RPMI7951 (cell line): ENCODE data around the gene MGLL. TPM values are rescaled to one million over a fixed set of nuclear protein-coding genes. Genes with fewer than 3 reads are reported as not detected.
"Not testable (repeated sequence)": the region's sequence is repeated elsewhere in the genome, so short reads cannot be mapped to it uniquely, and the experiment has no call there.

Experiments
- DNase-seq: peaks from one replicate; pipeline ENCODE4 v3.0.0-alpha.2; 2012; ENCODE audit warnings: low read depth
- total RNA-seq: library from RNA; depleted of rRNA; stranded (reverse); fragments of >200 nt; shearing (Covaris generic); gene quantifications from 2 replicates; pipeline ENCODE4 v1.2.3, GENCODE V29; 2014; rRNA removed

MGLL gene
- total RNA-seq, 1 experiment from 2014 or later: 48.4 TPM

- no peak for DNase-seq
Observed at GRCh38 chr3:127658234-127658633, 164.1 kb downstream of the MGLL start.

DNA sequence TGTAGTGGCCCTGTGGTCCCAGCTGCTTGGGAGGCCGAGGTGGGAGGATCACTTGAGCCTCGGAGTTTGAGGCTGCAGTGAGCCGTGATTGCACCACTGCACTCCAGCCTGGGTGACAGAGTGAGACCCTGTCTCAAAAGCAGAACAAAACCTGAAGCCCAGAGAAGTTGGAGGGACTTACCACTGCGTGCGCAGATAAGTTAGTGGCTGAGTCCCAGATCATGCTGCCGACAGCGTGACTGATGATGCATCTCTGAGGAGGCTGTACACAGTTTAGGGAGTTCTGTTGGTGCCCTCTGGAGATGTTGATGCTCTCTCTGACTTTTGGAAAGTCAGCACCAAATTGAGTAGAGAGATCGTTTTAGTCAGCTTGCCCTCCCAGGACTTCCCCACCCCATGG lies 165.4 kb downstream of the MGLL start:
- no peak for DNase-seq

GRCh38 chr3:127655641-127656040 lies 166.7 kb downstream of the MGLL start:
- peak; percentile 84 for DNase-seq

DNA sequence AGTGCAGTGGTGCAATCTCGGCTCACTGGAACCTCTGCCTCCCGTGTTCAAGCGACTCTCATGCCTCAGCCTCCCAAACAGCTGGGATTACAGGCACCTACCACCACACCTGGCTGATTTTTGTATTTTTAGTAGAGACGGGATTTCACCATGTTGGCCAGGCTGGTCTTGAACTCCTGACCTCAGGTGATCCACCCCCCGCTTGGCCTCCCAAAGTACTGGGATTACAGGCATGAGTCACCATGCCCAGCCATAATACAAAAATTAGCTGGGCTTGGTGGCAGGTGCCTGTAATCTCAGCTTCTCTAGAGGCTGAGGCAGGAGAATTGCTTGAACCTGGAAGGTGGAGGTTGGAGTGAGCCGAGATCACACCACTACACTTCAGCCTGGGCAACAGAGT lies 167.3 kb downstream of the MGLL start:
- DNase-seq: not testable (repeated sequence)

GRCh38 chr3:127654374-127654773 lies 167.9 kb downstream of the MGLL start:
- no peak for DNase-seq

- peak; percentile 56 for DNase-seq
Observed at GRCh38 chr3:127652246-127652995, 169.9 kb downstream of the MGLL start.

- DNase-seq: no peak
Observed at GRCh38 chr3:127651516-127652172, 170.7 kb downstream of the MGLL start.

DNA sequence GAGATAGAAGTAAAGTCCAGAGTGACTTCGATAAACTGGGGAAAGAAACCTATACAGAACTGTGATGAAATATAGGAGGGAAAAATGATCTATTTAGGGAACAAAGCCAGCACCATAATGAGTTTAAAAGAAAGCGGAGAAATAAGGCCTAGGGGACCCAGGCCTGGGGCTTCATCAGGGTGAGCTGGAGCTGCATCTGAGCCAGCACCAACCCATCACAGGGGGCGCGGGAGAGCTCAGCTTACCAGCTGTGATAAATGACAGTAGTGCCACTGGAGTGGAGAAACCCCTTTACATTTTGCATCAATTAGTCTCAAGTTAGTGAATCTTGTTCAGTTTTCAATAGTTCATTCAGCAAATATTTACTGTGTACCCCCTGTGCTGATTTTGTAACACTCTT lies 172.1 kb downstream of the MGLL start:
- no peak for DNase-seq

- no peak for DNase-seq
Observed at GRCh38 chr3:127647845-127648204, 174.5 kb downstream of the MGLL start.

GRCh38 chr3:127647166-127647844 lies 175.0 kb downstream of the MGLL start:
- no peak for DNase-seq

DNA sequence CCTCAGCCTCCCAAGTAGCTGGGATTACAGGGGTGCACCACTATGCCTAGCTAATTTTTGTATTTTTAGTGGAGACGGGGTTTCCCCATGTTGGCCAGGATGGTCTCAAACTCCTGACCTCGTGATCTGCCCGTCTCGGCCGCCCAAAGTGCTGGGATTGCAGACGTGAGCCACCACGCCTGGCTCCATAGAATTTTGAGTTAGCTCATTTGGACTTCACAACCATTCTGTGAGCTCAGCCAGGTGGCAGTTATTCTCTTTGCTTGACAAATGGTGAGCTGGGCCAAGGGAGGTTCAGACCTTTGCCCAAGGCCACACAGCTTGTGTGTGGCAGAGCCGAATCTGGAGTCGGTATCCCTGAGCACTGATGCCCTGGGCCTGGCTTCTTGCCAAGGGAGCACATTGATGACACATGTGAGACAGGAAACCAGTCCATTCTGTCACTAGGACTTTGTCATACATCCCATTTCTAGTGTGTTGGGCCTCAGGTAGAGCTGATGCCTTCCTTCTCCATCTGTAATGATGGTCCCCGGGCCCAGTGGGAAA lies 175.7 kb downstream of the MGLL start:
- DNase-seq: peak; percentile 40

DNA sequence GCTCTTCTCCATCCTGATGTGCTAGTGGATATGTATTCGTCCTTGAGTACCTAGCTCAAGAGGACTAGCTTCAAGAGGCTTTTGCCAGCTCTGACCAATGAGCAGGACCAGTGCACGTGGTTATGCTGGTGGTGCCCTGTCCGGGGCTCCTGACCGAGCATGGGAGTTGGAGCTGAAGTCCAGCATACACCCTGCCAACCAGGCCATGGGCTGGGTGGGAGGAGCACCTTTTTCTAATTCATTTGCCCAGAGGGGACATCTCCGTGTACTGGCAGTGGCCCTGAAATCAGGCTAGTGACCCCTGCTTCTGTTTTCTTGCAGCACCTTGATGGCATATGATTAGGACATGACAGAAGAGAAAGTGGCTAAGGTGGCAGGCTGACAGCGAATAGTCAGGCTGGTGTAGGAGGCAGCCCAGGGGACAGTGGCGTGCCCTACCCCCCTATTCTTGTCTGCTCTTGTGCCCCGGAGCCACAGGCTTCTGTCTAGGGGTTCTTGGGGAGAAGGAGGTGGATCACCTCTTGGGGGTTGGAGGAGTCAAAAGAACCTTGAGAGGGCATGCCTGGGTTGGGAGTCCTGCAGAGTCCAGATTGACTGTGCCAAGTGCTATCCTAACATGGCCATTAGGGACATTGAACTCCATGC lies 176.8 kb downstream of the MGLL start:
- no peak for DNase-seq

DNA sequence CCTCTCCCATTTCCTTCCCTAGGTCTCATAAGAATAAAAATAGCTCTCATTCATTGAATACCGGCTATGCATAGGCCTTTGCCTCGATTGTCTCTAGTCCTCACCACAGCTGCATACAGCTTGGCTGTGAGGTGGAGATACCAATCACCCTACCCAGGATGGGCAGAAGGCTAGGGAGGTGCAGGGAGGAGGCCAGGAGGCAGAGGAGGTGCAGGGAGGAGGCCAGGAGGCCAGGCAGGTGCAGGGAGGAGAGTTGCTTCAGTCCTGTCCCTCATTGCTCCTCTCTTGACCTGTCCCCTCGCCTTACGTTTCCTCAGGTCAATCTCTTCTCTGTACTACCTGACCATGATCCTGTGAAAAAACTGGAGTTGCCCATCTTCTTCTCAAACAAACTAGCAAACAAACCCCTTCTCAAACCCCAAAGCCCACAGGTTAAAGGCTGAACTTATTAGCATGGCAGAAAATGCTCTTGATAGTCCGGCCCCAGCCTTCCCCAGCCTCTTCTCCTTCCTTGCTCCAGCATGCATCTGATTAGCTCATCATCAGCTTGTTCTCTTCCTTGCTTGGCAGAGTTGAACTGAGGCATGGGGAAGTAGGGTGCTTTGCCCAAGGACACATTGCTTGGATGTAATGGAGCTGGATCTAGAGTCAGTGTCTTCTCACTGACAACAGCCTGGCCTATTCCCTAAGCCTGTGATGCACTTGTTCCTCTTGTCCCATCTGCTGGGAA lies 177.5 kb downstream of the MGLL start:
- DNase-seq: no peak

- no peak for DNase-seq
Observed at GRCh38 chr3:127640042-127640355, 182.3 kb downstream of the MGLL start.

DNA sequence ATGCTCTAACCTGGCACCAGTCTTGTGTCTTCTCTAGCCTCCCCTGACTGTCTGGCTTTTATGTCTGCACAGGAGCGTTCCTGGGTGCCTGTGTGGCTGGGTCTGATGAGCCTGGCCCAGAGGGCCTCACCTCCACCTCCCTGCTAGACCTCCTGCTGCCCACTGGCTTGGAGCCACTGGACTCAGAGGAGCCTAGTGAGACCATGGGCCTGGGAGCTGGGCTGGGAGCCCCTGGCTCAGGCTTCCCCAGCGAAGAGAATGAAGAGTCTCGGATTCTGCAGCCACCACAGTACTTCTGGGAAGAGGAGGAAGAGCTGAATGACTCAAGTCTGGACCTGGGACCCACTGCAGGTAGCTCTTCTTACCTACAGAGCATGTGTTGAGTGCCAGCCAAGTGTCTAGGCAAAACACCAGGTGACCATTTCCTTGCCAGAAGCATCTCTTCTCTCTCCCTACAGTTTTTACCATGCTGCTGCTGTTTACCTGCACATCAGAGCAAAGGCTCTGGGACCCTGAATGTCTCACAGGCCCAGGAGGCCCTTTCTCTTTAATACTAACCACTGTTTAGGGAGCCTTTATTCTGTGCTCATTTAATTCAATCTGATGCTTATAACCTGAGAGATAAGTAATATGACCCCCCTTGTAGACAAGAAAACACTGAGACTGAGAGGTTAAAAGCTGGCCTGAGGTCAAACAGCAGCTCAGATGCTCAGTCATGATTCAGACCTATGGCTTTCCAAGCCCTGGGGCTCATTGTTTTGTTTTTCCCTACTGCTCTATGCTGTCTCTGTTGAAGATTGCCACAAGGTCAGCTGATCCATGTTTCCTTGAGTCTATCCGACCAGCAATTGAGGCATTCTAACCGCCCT lies 182.9 kb downstream of the MGLL start:
- peak; percentile 91 for DNase-seq

Other genes starting within 250 kb of the MGLL start
- 26.1 and 26.8 TPM in 2 replicates for gene TPRA1, start 231.8 kb downstream of the MGLL start, total RNA-seq
- gene MCM2, start 224.1 kb downstream of the MGLL start, total RNA-seq: 73.5 and 83.3 TPM in 2 replicates
- gene PODXL2, start 193.3 kb downstream of the MGLL start, total RNA-seq: 5.9 and 6.9 TPM in 2 replicates
- 2.5 and 5.1 TPM in 2 replicates for gene ABTB1, start 149.6 kb downstream of the MGLL start, total RNA-seq
- not detected in 2 replicates for gene KBTBD12, start 92.7 kb upstream of the MGLL start, total RNA-seq
- gene SEC61A1, start 229.9 kb upstream of the MGLL start, total RNA-seq: 211 and 234 TPM in 2 replicates